Measurements from ENCODE around the gene TMEM123. TPM values are rescaled to one million over a fixed set of nuclear protein-coding genes. Genes with fewer than 3 reads are reported as not detected.

TMEM123 gene
- 107 TPM for total RNA-seq

- peak; percentile 38 to 83 for DNase-seq (ENCODE audit: low spot score in 2 of 2)
- Histone ChIP-seq H3K4me1 (peaks cover 0 to 5% of the 10 kb centered on the region in 2 donors), H3K9me3 (no peaks in the 10 kb centered on the region), H3K27me3 (no peaks in the 10 kb centered on the region), H3K4me3 (peak within 1 kb of the TSS; percentile 93 to 94), H3K36me3 (no peaks in the 10 kb centered on the region), H3K27ac (peak within 1 kb of the TSS; percentile 80 to 81)
- no peak for TF ChIP-seq CTCF (IDR thresholded peaks at IDR 0.05)
- intact Hi-C loops (cut with DNase I), result loop anchor here (2.0 to 5.0 kb wide), 4 partner anchors 60 to 406 kb away; partner anchors contain the start of genes BIRC2 and CFAP300
Observed at GRCh38 chr11:102452461-102453301, at the start of gene TMEM123. Gene TMEM123, minus strand, starts transcription at chr11:102452765. Its CDS starts 142 bp downstream, at chr11:102452623.

- H3K36me3 ChIP-seq, result no peaks in the 10 kb centered on the region
- no peak overlapping the region for H3K27ac ChIP-seq
- H3K4me1 ChIP-seq, result no peaks in the 10 kb centered on the region
- H3K9me3 ChIP-seq, result no peaks in the 10 kb centered on the region
- intact Hi-C loops (cut with DNase I), result no loop called here
- no peaks in the 10 kb centered on the region for H3K27me3 ChIP-seq
- no peak overlapping the region for H3K4me3 ChIP-seq
- DNase-seq (ENCODE audit: low spot score in 2 of 2), result no peak
- TF ChIP-seq CTCF (IDR thresholded peaks at IDR 0.05), result no peak
Observed at GRCh38 chr11:102500829-102501228, 48.3 kb upstream of the TMEM123 start.

- intact Hi-C loops (cut with DNase I), result no loop called here
- no peak for DNase-seq (ENCODE audit: low spot score in 2 of 2)
- Histone ChIP-seq H3K27me3 (no peaks in the 10 kb centered on the region), H3K4me1 (no peaks in the 10 kb centered on the region), H3K27ac (no peak overlapping the region), H3K36me3 (no peaks in the 10 kb centered on the region), H3K9me3 (no peaks in the 10 kb centered on the region), H3K4me3 (no peak overlapping the region)
- TF ChIP-seq CTCF (IDR thresholded peaks at IDR 0.05), result no peak
Observed at GRCh38 chr11:102499931-102500330, 47.4 kb upstream of the TMEM123 start.

- DNase-seq (ENCODE audit: low spot score in 2 of 2), result no peak
- H3K36me3 ChIP-seq, result no peaks in the 10 kb centered on the region
- no peak overlapping the region for H3K27ac ChIP-seq
- no peak for TF ChIP-seq CTCF (IDR thresholded peaks at IDR 0.05)
- no peak overlapping the region for H3K4me3 ChIP-seq
- H3K9me3 ChIP-seq, result no peaks in the 10 kb centered on the region
- intact Hi-C loops (cut with DNase I), result no loop called here
- H3K27me3 ChIP-seq, result no peaks in the 10 kb centered on the region
- H3K4me1 ChIP-seq, result no peaks in the 10 kb centered on the region
Observed at GRCh38 chr11:102499151-102499550, 46.6 kb upstream of the TMEM123 start.

GRCh38 chr11:102497061-102497460 lies 44.5 kb upstream of the TMEM123 start:
- Histone ChIP-seq H3K4me3 (no peak overlapping the region), H3K9me3 (no peaks in the 10 kb centered on the region), H3K4me1 (no peaks in the 10 kb centered on the region), H3K27me3 (no peaks in the 10 kb centered on the region), H3K27ac (no peak overlapping the region), H3K36me3 (no peaks in the 10 kb centered on the region)
- intact Hi-C loops (cut with DNase I), result no loop called here
- TF ChIP-seq CTCF (IDR thresholded peaks at IDR 0.05), result no peak
- no peak for DNase-seq (ENCODE audit: low spot score in 2 of 2)
